H1 (cell line): ENCODE data around the gene SLC7A14. TPM values are rescaled to one million over a fixed set of nuclear protein-coding genes. Genes with fewer than 3 reads are reported as not detected.

Experiments
- CTCF ChIA-PET: fragments of 300-600 bp; sonication (Branson Sonifier 250); formaldehyde crosslinking; loops from one replicate; lab custom pipeline; 2021; ENCODE audit not compliant: partially characterized antibody; lab: Charles Lee
- POLR2A ChIA-PET: fragments of 300-600 bp; sonication (Branson Sonifier 250); formaldehyde crosslinking; loops from one replicate; lab custom pipeline; 2021; ENCODE audit warnings: inconsistent platforms; ENCODE audit not compliant: partially characterized antibody; lab: Charles Lee
- DNase-seq, 2 experiments: peaks; one replicate each; pipeline versions ENCODE4 v3.0.0 to v3.0.0-alpha.2; 2010 to 2022; ENCODE audit warnings: low spot score in 2 of 2, low read depth in 1 of 2, mixed read lengths in 1 of 2
- FAIRE-seq: peaks from 2 replicates; lab custom pipeline; 2011; peaks lifted over from hg19 to GRCh38; lab: Jason Lieb, UNC
- H2AFZ ChIP-seq: 2 replicates; pipeline ENCODE4 v1.8.1; 2012; ENCODE audit warnings: low read length, inconsistent platforms
- H2AK5ac ChIP-seq: 2 replicates; pipeline ENCODE4 v1.6.1; 2013; ENCODE audit warnings: low read depth, low read length
- H2BK120ac ChIP-seq: replicated peaks from 2 replicates; pipeline ENCODE3; 2013; ENCODE audit warnings: low read depth, low read length, inconsistent platforms
- H2BK12ac ChIP-seq: 2 replicates; pipeline ENCODE4 v1.6.1; 2013; ENCODE audit warnings: low read depth, low read length
- H2BK15ac ChIP-seq: 2 replicates; pipeline ENCODE4 v1.6.1; 2013; ENCODE audit warnings: low read length
- H2BK20ac ChIP-seq: 2 replicates; pipeline ENCODE4 v1.6.1; 2013; ENCODE audit warnings: low read length
- H2BK5ac ChIP-seq: 2 replicates; pipeline ENCODE4 v1.6.1; 2013; ENCODE audit warnings: low read depth, low read length
- H3K14ac ChIP-seq: 2 replicates; pipeline ENCODE4 v1.6.1; 2013; ENCODE audit warnings: inconsistent platforms; ENCODE audit not compliant: insufficient read length
- H3K18ac ChIP-seq: 2 replicates; pipeline ENCODE4 v1.6.1; 2013; ENCODE audit warnings: low read length; ENCODE audit errors: extremely low read depth
- H3K23ac ChIP-seq: 2 replicates; pipeline ENCODE4 v1.6.1; 2013; ENCODE audit warnings: inconsistent platforms; ENCODE audit not compliant: insufficient read length
- H3K23me2 ChIP-seq: 2 replicates; pipeline ENCODE4 v1.6.1; 2013; ENCODE audit warnings: low read depth, low read length
- H3K27ac ChIP-seq: 2 replicates; pipeline ENCODE4 v1.6.1; 2011; ENCODE audit warnings: low read depth, low read length, inconsistent platforms
- H3K27me3 ChIP-seq, 4 experiments: replicated peaks in 1 of 4; 1 replicate in 1 of 4; 2 replicates in 3 of 4; pipeline versions ENCODE4 v1.6.1 to v1.8.1; 2011 to 2013; ENCODE audit warnings: low read length in 3 of 4, mild to moderate bottlenecking in 3 of 4, inconsistent platforms in 2 of 4, mixed read lengths in 2 of 4, moderate library complexity in 1 of 4; ENCODE audit not compliant: control insufficient read depth in 3 of 4, insufficient read depth in 3 of 4; ENCODE audit errors: extremely low read depth in 1 of 4
- H3K36me3 ChIP-seq, 4 experiments: 2 replicates each; pipeline versions ENCODE4 v1.6.1 to v1.8.1; 2011 to 2013; ENCODE audit warnings: mild to moderate bottlenecking in 4 of 4, low read length in 3 of 4, moderate library complexity in 2 of 4, control low read depth in 1 of 4, inconsistent platforms in 1 of 4; ENCODE audit not compliant: insufficient read depth in 4 of 4, control insufficient read depth in 2 of 4
- H3K4ac ChIP-seq: replicated peaks from 2 replicates; pipeline ENCODE3; 2013; ENCODE audit warnings: low read length, low read depth, mixed read lengths, inconsistent platforms; ENCODE audit not compliant: insufficient read length
- H3K4me1 ChIP-seq, 4 experiments: replicated peaks in 1 of 4; 1 replicate in 1 of 4; 2 replicates in 3 of 4; pipeline versions ENCODE4 v1.6.1 to v1.8.1; 2011 to 2013; ENCODE audit warnings: low read length in 3 of 4, inconsistent platforms in 2 of 4, mixed read lengths in 1 of 4; ENCODE audit not compliant: insufficient read depth in 4 of 4, control insufficient read depth in 3 of 4
- H3K4me2 ChIP-seq, 2 experiments: 2 replicates each; pipeline versions ENCODE4 v1.6.1 to v1.8.1; 2011 to 2013; ENCODE audit warnings: low read depth in 2 of 2, low read length in 2 of 2, control low read depth in 1 of 2, inconsistent platforms in 1 of 2, mild to moderate bottlenecking in 1 of 2; ENCODE audit not compliant: insufficient read depth in 1 of 2
- H3K4me3 ChIP-seq, 4 experiments: fragments of 200-600, 300-600 bp in 1 of 4; sonication (generic), shearing (Covaris generic), sonication (Bioruptor Twin) in 1 of 4; 2 replicates each; pipeline versions ENCODE4 v1.5.1 to v1.8.1; 2011 to 2016; ENCODE audit warnings: low read length in 4 of 4, low read depth in 3 of 4, control low read depth in 2 of 4, inconsistent platforms in 2 of 4, mild to moderate bottlenecking in 2 of 4, mixed read lengths in 1 of 4, moderate library complexity in 1 of 4; ENCODE audit not compliant: insufficient read depth in 2 of 4; ENCODE audit errors: extremely low read depth in 1 of 4
- H3K56ac ChIP-seq: replicated peaks from 2 replicates; pipeline ENCODE3; 2013; ENCODE audit warnings: low read depth, mild to moderate bottlenecking, mixed read lengths, low read length, inconsistent platforms; ENCODE audit not compliant: insufficient read length
- H3K79me1 ChIP-seq: 2 replicates; pipeline ENCODE4 v1.6.1; 2013; ENCODE audit warnings: low read depth, low read length, control low read depth
- H3K79me2 ChIP-seq, 2 experiments: 2 replicates each; pipeline versions ENCODE4 v1.6.1 to v1.8.1; 2012 to 2013; ENCODE audit warnings: low read length in 2 of 2, mild to moderate bottlenecking in 2 of 2, inconsistent platforms in 1 of 2; ENCODE audit not compliant: insufficient read depth in 2 of 2, control insufficient read depth in 1 of 2
- H3K9ac ChIP-seq, 4 experiments: replicated peaks in 1 of 4; 1 replicate in 1 of 4; 2 replicates in 3 of 4; pipeline versions ENCODE4 v1.6.1 to v1.8.1; 2011 to 2013; ENCODE audit warnings: low read depth in 3 of 4, low read length in 3 of 4, control low read depth in 2 of 4, mild to moderate bottlenecking in 2 of 4, moderate library complexity in 2 of 4, inconsistent platforms in 1 of 4; ENCODE audit errors: extremely low read depth in 1 of 4
- H3K9me3 ChIP-seq, 2 experiments: 2 replicates each; pipeline versions ENCODE4 v1.6.1 to v1.8.1; 2012 to 2013; ENCODE audit warnings: mild to moderate bottlenecking in 2 of 2, moderate library complexity in 2 of 2, control low read depth in 1 of 2, inconsistent platforms in 1 of 2, low read depth in 1 of 2, low read length in 1 of 2, mixed read lengths in 1 of 2; ENCODE audit not compliant: insufficient read depth in 2 of 2
- H4K20me1 ChIP-seq, 2 experiments: replicated peaks in 1 of 2; 2 replicates each; pipeline versions ENCODE3 to v1.8.1; 2011 to 2013; ENCODE audit warnings: inconsistent platforms in 2 of 2, low read length in 2 of 2, mild to moderate bottlenecking in 1 of 2; ENCODE audit not compliant: insufficient read depth in 2 of 2, control insufficient read depth in 1 of 2
- H4K5ac ChIP-seq: 2 replicates; pipeline ENCODE4 v1.6.1; 2013; ENCODE audit warnings: low read length, low read depth, mixed read lengths, inconsistent platforms; ENCODE audit not compliant: insufficient read length
- H4K8ac ChIP-seq: 2 replicates; pipeline ENCODE4 v1.8.0; 2013; ENCODE audit warnings: mild to moderate bottlenecking, moderate library complexity, low read length, inconsistent platforms; ENCODE audit not compliant: insufficient read depth; ENCODE audit errors: extremely low read depth
- H4K91ac ChIP-seq: replicated peaks from 2 replicates; pipeline ENCODE3; 2013; ENCODE audit warnings: low read length, mixed read lengths, inconsistent platforms; ENCODE audit not compliant: insufficient read length
- EP300 ChIP-seq, 2 experiments: IDR thresholded peaks; 1 replicate in 1 of 2; 2 replicates in 1 of 2; pipeline ENCODE4 v1.6.1; 2011 to 2012; ENCODE audit warnings: low read depth in 2 of 2, low read length in 2 of 2, mild to moderate bottlenecking in 2 of 2, borderline replicate concordance in 1 of 2, inconsistent platforms in 1 of 2, moderate library complexity in 1 of 2
- FOSL1 ChIP-seq: IDR thresholded peaks from 2 replicates; pipeline ENCODE4 v1.6.1; 2011; ENCODE audit warnings: mild to moderate bottlenecking, low read depth, low read length, moderate library complexity; ENCODE audit not compliant: insufficient read depth
- GTF2F1 ChIP-seq: IDR thresholded peaks from 2 replicates; pipeline ENCODE4 v1.6.1; 2012; ENCODE audit warnings: low read depth, low read length, improper control_type of control experiment, borderline replicate concordance
- KDM1A ChIP-seq: fragments of 200-600, 300-600 bp; sonication (generic); IDR thresholded peaks from 2 replicates; pipeline ENCODE4 v1.7.1; 2016; ENCODE audit warnings: mild to moderate bottlenecking, low read length, borderline replicate concordance
- POU5F1 ChIP-seq: IDR thresholded peaks from 2 replicates; pipeline ENCODE4 v1.6.1; 2011; ENCODE audit warnings: low read depth, mild to moderate bottlenecking, low read length, moderate library complexity
- SIN3A ChIP-seq, 2 experiments: IDR thresholded peaks in 1 of 2; conservative IDR thresholded peaks in 1 of 2; 2 replicates each; pipeline ENCODE4 v1.6.1; 2011 to 2012; ENCODE audit warnings: low read length in 2 of 2, improper control_type of control experiment in 1 of 2, low read depth in 1 of 2, mild to moderate bottlenecking in 1 of 2
- SIX5 ChIP-seq: IDR thresholded peaks from 2 replicates; pipeline ENCODE4 v1.6.1; 2011; ENCODE audit warnings: mild to moderate bottlenecking, low read depth, low read length
- SUZ12 ChIP-seq: fragments of 200-600 bp; sonication (generic); IDR thresholded peaks from 2 replicates; pipeline ENCODE4 v1.6.1; 2012; ENCODE audit warnings: mild to moderate bottlenecking, inconsistent platforms, low read length, moderate library complexity, mixed read lengths
- WGBS, 2 experiments: shearing (Covaris generic) in 1 of 2; methylation state at CpG; one replicate each; pipeline versions ENCODE4 v1.1.6 to v1.1.7; 2013 to 2015; ENCODE audit warnings: low lambda C conversion rate in 2 of 2, mixed read lengths in 2 of 2, inconsistent platforms in 1 of 2, low coverage in 1 of 2, missing lambda C conversion rate in 1 of 2; ENCODE audit not compliant: insufficient replicate concordance in 2 of 2, insufficient coverage in 1 of 2, insufficient read length in 1 of 2; ENCODE audit errors: extremely low coverage in 1 of 2, missing lambda C conversion rate in 1 of 2; 5-methylcytosine and 5-hydroxymethylcytosine counted together
- polyA plus RNA-seq, 7 experiments: library from polyadenylated mRNA; depleted of rRNA in 3 of 7; stranded (reverse) in 5 of 7; unstranded in 2 of 7; fragments of >200 nt in 5 of 7; fragments of 200-250 nt in 2 of 7; gene quantifications; 1 replicate in 5 of 7; 2 replicates in 1 of 7; 4 replicates in 1 of 7; pipeline versions ENCODE4 v1.2.1 to v1.2.3, GENCODE V29; 2011 to 2013; ENCODE audit warnings: missing spikeins in 2 of 7, mixed read lengths in 2 of 7
- total RNA-seq: library from RNA; stranded (reverse); fragmentation: NEBNext Ultra II Directional; extraction: Animal tissue kit (Norgen Biotek cat#: 25700); gene quantifications from 2 replicates; pipeline ENCODE4 v1.2.1, GENCODE V29; 2021
- TF ChIP-seq, protein P1 (sequence below): IDR thresholded peaks from 2 replicates; pipeline ENCODE4 v1.6.1; 2012; ENCODE audit warnings: low read length, inconsistent platforms

The SLC7A14 gene
- total and polyA plus RNA-seq, 2 of the 8 experiments (the other 6 are each of a cell fraction or from before 2014, with no cell fraction given): 0.21 to 0.95 TPM

DNA sequence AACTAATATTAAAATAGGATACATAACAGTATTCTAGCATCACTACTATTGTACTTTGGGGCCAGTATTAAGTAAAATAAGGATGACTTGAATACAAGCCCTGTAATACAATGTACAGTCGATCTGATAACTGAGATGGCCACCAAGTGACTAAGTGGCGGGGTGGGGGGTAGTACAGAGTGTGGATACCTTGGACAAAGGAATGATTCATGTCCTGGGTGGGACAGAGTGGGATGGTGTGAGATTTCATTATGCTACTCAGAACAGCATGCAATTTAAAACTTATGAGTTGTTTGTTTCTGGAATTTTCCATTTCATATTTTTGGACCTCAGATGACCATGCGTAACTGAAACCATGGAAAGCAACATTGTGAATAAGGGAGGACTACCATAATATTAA lies 46.0 kb downstream of the SLC7A14 start:
- POLR2A ChIA-PET: no interaction called here
- H2BK20ac ChIP-seq: no peak overlapping the region
- H3K4me3 ChIP-seq: no peak overlapping the region
- no peak overlapping the region for H3K9ac ChIP-seq
- no peaks in the 10 kb centered on the region for H3K36me3 ChIP-seq
- 84% methylated on average over 3 of the region's 3 CpGs; no CpG with 5 or more reads in 1 of the 2 experiments for WGBS, 2 experiments
- H2BK12ac ChIP-seq: no peak overlapping the region
- no peak overlapping the region for H4K91ac ChIP-seq
- no peaks in the 10 kb centered on the region for H3K27me3 ChIP-seq
- H4K5ac ChIP-seq: no peak overlapping the region
- H2BK120ac ChIP-seq: no peak overlapping the region
- no peaks in the 10 kb centered on the region for H4K20me1 ChIP-seq
- no peak overlapping the region for H3K23ac ChIP-seq
- H2BK5ac ChIP-seq: no peak overlapping the region
- H3K18ac ChIP-seq: no peak overlapping the region
- H2AFZ ChIP-seq: no peak overlapping the region
- DNase-seq: no peak
- CTCF ChIA-PET: interaction anchor here (0.9 to 1.5 kb wide), 3 partner anchors 65 to 272 kb away, joined by 3 to 6 read pairs (median 3); no protein-coding TSS in a partner anchor
- TF ChIP-seq KDM1A: no peak
- no peak for TF ChIP-seq SIX5
- TF ChIP-seq, protein P1, sequence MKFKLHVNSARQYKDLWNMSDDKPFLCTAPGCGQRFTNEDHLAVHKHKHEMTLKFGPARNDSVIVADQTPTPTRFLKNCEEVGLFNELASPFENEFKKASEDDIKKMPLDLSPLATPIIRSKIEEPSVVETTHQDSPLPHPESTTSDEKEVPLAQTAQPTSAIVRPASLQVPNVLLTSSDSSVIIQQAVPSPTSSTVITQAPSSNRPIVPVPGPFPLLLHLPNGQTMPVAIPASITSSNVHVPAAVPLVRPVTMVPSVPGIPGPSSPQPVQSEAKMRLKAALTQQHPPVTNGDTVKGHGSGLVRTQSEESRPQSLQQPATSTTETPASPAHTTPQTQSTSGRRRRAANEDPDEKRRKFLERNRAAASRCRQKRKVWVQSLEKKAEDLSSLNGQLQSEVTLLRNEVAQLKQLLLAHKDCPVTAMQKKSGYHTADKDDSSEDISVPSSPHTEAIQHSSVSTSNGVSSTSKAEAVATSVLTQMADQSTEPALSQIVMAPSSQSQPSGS: no peak
- no peak for TF ChIP-seq EP300 (IDR thresholded peaks at IDR 0.05; ENCODE audit: borderline replicate concordance in 1 of 2, low read depth in 2 of 2, low read length in 2 of 2)
- TF ChIP-seq POU5F1: no peak
- TF ChIP-seq FOSL1: no peak
- no peak for TF ChIP-seq SUZ12
- no peak for TF ChIP-seq SIN3A (conservative IDR thresholded peaks at IDR 0.05 in 1 of 2, IDR thresholded peaks at IDR 0.05 in 1 of 2; ENCODE audit: low read depth in 1 of 2, low read length in 2 of 2)
- TF ChIP-seq GTF2F1: no peak
- H3K4me1 ChIP-seq: no peaks in the 10 kb centered on the region
- no peak overlapping the region for H3K27ac ChIP-seq
- no peak overlapping the region for H2AK5ac ChIP-seq
- H3K4ac ChIP-seq: no peak overlapping the region
- H3K14ac ChIP-seq: no peak overlapping the region
- H2BK15ac ChIP-seq: no peak overlapping the region
- H3K79me2 ChIP-seq: no peaks in the 10 kb centered on the region
- no peaks in the 10 kb centered on the region for H3K9me3 ChIP-seq
- no peak for FAIRE-seq
- no peak overlapping the region for H3K4me2 ChIP-seq
- H3K56ac ChIP-seq: no peak overlapping the region
- no peaks in the 10 kb centered on the region for H3K23me2 ChIP-seq
- H4K8ac ChIP-seq: no peak overlapping the region
- H3K79me1 ChIP-seq: no peaks in the 10 kb centered on the region
